HEK293T (cell line): ENCODE measurements around the gene SAMD10.

Experiments used
- CTCF ChIA-PET: fragments of 350-600 bp; formaldehyde crosslinking; extraction: SDS; loops from one replicate; lab custom pipeline; 2021; ENCODE audit warnings: antibody characterized with exemption, inconsistent platforms; lab: Yijun Ruan, JAX
- POLR2A ChIA-PET: fragments of 350-600 bp; formaldehyde crosslinking; extraction: SDS; loops from one replicate; lab custom pipeline; 2020; ENCODE audit warnings: antibody characterized with exemption, inconsistent platforms; lab: Yijun Ruan, JAX
- DNase-seq: peaks from one replicate; pipeline ENCODE4 v3.0.0; 2012; ENCODE audit warnings: mixed read lengths; ENCODE audit errors: extremely low spot score
- ARNT ChIP-seq: fragments of 450-650 bp; IDR thresholded peaks from 2 replicates; pipeline ENCODE4 v1.6.1; 2017; ENCODE audit warnings: mild to moderate bottlenecking
- BHLHE40 ChIP-seq: fragments of 450-650 bp; IDR thresholded peaks from 2 replicates; pipeline ENCODE4 v1.6.1; 2016; ENCODE audit warnings: mild to moderate bottlenecking, moderate library complexity, borderline replicate concordance
- CTBP1 ChIP-seq: fragments of 450-650 bp; IDR thresholded peaks from 2 replicates; pipeline ENCODE4 v1.6.1; 2016; ENCODE audit warnings: borderline replicate concordance
- ELF4 ChIP-seq: fragments of 450-650 bp; IDR thresholded peaks from 2 replicates; pipeline ENCODE4 v1.6.1; 2017; ENCODE audit warnings: antibody characterized with exemption
- FOXA1 ChIP-seq: fragments of 450-650 bp; IDR thresholded peaks from 2 replicates; pipeline ENCODE4 v1.6.1; 2016; ENCODE audit warnings: mild to moderate bottlenecking
- FOXK2 ChIP-seq: fragments of 450-650 bp; IDR thresholded peaks from 2 replicates; pipeline ENCODE4 v1.6.1; 2016; ENCODE audit warnings: mild to moderate bottlenecking
- FOXM1 ChIP-seq: fragments of 450-650 bp; IDR thresholded peaks from 2 replicates; pipeline ENCODE4 v1.6.1; 2017; ENCODE audit warnings: mild to moderate bottlenecking, borderline replicate concordance
- HDGF ChIP-seq: fragments of 450-650 bp; IDR thresholded peaks from 2 replicates; pipeline ENCODE4 v1.6.1; 2017; ENCODE audit warnings: antibody characterized with exemption, borderline replicate concordance
- L3MBTL2 ChIP-seq: fragments of 450-650 bp; conservative IDR thresholded peaks from 2 replicates; pipeline ENCODE4 v1.6.1; 2016; ENCODE audit warnings: mild to moderate bottlenecking
- LEF1 ChIP-seq: fragments of 450-650 bp; IDR thresholded peaks from 2 replicates; pipeline ENCODE4 v1.6.1; 2017; ENCODE audit warnings: mild to moderate bottlenecking, borderline replicate concordance
- NFRKB ChIP-seq: fragments of 450-650 bp; IDR thresholded peaks from 2 replicates; pipeline ENCODE4 v1.6.1; 2016; ENCODE audit warnings: mild to moderate bottlenecking, moderate library complexity
- SP1 ChIP-seq: fragments of 450-650 bp; IDR thresholded peaks from 2 replicates; pipeline ENCODE4 v1.6.1; 2017
- SUZ12 ChIP-seq: fragments of 450-650 bp; IDR thresholded peaks from 2 replicates; pipeline ENCODE4 v1.6.1; 2016; ENCODE audit warnings: mild to moderate bottlenecking
- TARDBP ChIP-seq: fragments of 450-650 bp; IDR thresholded peaks from 2 replicates; pipeline ENCODE4 v1.6.1; 2016
- ZNF384 ChIP-seq: fragments of 450-650 bp; IDR thresholded peaks from 2 replicates; pipeline ENCODE4 v1.6.1; 2016
- TF ChIP-seq, protein P1 (sequence below): fragments of 450-650 bp; IDR thresholded peaks from 2 replicates; pipeline ENCODE4 v1.6.1; 2016

The SAMD10 gene

DNA sequence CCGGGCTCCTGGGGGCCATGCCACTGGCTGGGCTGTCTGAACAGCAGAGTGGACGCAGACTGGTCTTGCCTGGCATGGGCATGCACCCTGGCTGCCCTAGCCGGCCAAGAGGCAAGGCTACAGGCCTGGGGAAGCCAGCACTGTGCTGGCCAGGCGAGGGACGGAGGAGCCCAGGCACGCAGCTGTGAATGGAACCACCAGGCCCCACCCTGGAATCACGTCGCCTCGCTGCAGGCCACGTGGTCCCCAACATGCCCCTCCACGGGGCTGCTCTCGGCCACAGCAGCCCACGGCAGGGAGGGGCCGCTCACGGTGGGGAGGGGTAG, 27.3 kb downstream of the SAMD10 start:
- CTCF ChIA-PET = interaction anchor here (0.6 kb wide), 1 partner anchor 241 kb away, joined by 3 read pairs; no protein-coding TSS in a partner anchor
- TF ChIP-seq, protein P1, sequence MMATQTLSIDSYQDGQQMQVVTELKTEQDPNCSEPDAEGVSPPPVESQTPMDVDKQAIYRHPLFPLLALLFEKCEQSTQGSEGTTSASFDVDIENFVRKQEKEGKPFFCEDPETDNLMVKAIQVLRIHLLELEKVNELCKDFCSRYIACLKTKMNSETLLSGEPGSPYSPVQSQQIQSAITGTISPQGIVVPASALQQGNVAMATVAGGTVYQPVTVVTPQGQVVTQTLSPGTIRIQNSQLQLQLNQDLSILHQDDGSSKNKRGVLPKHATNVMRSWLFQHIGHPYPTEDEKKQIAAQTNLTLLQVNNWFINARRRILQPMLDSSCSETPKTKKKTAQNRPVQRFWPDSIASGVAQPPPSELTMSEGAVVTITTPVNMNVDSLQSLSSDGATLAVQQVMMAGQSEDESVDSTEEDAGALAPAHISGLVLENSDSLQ = no peak
- TF ChIP-seq TARDBP = no peak
- TF ChIP-seq FOXA1 = no peak
- no peak for TF ChIP-seq FOXK2
- no peak for TF ChIP-seq NFRKB
- no peak for TF ChIP-seq BHLHE40
- no peak for TF ChIP-seq SP1
- no peak for TF ChIP-seq HDGF
- TF ChIP-seq ELF4 = no peak
- TF ChIP-seq L3MBTL2 = no peak
- no peak for TF ChIP-seq FOXM1
- no peak for TF ChIP-seq ZNF384
- TF ChIP-seq LEF1 = no peak
- no peak for TF ChIP-seq SUZ12
- TF ChIP-seq CTBP1 = no peak
- TF ChIP-seq ARNT = no peak
- POLR2A ChIA-PET = interaction anchor here (1.0 kb wide), 1 partner anchor 9 kb away, joined by 3 read pairs; no protein-coding TSS in a partner anchor

DNA sequence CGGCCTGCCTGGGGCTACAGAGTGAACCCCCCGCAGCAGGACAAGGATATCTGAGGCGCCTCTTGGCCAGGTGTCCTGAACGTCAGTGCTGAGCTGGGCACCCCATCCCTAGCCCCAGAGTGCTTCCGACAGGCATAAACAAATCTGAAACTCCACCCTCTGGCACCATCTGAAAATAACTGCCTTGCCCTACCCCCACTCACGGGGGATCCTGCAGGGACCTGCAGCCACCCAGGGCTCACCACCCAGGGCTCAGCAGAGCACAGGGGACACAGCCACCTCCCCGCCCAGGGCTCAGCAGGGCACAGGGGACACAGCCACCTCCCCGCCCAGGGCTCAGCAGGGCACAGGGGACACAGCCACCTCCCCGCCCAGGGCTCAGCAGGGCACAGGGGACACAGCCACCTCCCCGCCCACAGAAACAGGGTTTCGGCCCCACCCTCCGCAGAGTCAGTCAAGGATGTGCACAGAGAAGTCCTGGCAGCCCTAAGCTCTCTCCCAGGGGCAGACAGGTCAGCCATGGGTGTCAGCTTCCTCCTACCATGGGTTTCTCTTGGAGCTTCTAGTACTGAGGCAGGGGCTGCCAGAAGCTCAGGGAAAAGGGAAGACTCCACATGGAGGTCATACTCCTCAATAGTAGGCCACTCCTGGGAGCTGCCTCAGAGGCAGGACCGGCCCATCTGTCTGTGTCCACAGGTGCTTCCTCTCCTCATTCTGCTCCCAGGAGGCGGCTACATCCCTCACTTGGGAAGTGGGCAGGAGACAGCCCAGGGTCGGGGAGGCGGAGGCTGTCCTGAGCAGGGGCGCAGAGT, 27.8 kb downstream of the SAMD10 start:
- ChIA-PET CTCF (interaction anchor here (0.5 to 0.6 kb wide), 2 partner anchors 20 to 42 kb away, joined by 3 to 6 read pairs; no protein-coding TSS in a partner anchor), POLR2A (interaction anchor here (1.0 kb wide), 1 partner anchor 8 kb away, joined by 3 read pairs; no protein-coding TSS in a partner anchor)
- TF ChIP-seq, protein P1 = no peak
- TF ChIP-seq SUZ12 (no peak), L3MBTL2 (no peak), HDGF (no peak), ARNT (no peak), LEF1 (no peak), SP1 (no peak), FOXA1 (no peak), BHLHE40 (no peak), CTBP1 (no peak), ELF4 (no peak), TARDBP (no peak)
- DNase-seq = no peak

More for the DNA sequence above, 27.3 kb downstream of the SAMD10 start:
- no peak for DNase-seq

DNA sequence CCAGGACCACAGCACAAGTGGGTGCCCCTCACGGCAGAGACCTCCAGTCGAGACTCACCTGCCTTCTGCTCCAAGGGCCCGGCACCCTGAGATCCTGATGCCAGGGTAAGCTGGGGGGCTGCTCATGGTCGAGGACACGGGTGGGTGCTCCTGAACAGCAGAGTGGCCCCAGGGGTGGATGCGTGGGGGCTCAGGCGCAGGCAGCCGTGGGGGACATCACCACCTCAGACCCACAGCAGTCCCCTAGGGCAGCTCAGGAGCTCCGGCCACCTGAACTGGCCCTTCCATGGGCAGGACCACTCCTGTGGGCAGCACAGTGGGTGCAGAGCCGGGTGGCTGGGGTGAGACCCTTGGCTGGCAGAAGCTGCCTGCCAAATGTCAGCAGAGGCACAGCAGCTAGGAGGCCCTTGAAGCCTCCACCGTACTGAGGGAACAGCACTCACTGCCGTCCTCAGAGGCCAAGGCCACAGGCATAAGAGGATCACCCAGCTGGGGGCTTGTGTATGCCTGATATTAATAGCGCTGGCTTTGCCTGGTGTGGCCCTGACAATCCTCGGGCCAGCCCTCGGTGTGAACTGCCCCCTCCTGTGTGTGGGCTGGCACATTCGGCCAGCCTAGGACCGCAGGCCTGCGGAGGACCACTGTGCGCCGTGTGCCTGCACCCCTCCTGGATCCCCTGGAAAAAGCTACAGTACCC, 28.6 kb downstream of the SAMD10 start:
- DNase-seq = no peak
- TF ChIP-seq HDGF (no peak), LEF1 (no peak), FOXM1 (no peak), SUZ12 (no peak), L3MBTL2 (no peak), FOXA1 (no peak), ELF4 (no peak), SP1 (no peak), NFRKB (no peak), ZNF384 (no peak), CTBP1 (no peak), ARNT (no peak), FOXK2 (no peak), BHLHE40 (no peak)
- TF ChIP-seq, protein P1 = no peak
- CTCF ChIA-PET = interaction anchor here (0.6 kb wide), 1 partner anchor 86 kb away, joined by 3 read pairs; the partner anchor contains the start of gene TPD52L2
- POLR2A ChIA-PET = interaction anchor here (1.0 kb wide), 1 partner anchor 8 kb away, joined by 3 read pairs; no protein-coding TSS in a partner anchor

DNA sequence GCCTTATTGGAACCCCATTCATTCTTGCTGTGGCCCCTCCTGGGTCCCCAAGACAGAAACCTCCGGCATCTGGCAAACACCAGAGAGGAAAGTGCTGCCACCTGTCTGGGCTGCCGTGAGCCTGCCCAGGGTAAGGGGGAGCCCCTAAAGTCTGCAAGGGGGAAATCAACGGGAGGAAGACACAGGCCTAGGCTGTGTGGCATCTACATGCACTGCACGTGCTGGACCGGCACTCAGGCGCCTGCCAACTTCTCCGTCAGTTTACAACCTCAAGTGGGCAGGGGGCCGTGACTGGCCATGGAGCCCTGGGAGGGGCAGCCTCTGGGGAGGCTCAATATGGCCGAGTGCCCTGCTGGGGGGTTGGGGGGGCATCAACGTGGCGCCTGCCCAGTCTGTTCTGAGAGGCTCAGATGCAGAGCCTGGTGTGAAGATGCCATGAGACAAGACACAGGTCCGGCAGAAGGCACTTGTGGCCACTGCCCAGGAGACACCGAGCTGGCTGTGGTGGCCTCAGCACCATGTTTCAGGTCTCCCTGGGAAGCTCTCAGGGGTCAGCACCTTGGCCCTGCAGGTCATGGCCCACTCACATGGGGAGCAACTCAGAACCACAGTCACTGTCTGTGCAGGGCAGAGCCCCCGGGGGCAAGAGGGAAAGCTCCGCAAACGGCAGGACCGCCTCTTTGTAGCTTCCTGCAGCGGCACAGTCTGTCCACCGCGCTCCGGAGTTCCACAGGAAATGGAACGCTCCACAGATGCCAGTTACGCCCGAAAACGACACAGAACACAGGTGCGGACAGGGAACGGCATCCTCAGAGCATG, 31.6 kb downstream of the SAMD10 start:
- DNase-seq = no peak
- TF ChIP-seq ZNF384 = no peak
- TF ChIP-seq ELF4 = no peak
- TF ChIP-seq, protein P1 = no peak
- no peak for TF ChIP-seq SP1
- no peak for TF ChIP-seq NFRKB
- no peak for TF ChIP-seq BHLHE40
- no peak for TF ChIP-seq HDGF
- TF ChIP-seq FOXM1 = no peak
- no peak for TF ChIP-seq FOXK2
- no peak for TF ChIP-seq LEF1
- TF ChIP-seq SUZ12 = no peak
- TF ChIP-seq CTBP1 = no peak
- TF ChIP-seq TARDBP = no peak
- no peak for TF ChIP-seq ARNT
- TF ChIP-seq FOXA1 = no peak
- TF ChIP-seq L3MBTL2 = no peak
- POLR2A ChIA-PET = no interaction called here
- CTCF ChIA-PET = no interaction called here
